CD4-positive, alpha-beta memory T cell (primary cell): ENCODE results near the gene IRF4. TPM values are rescaled to one million over a fixed set of nuclear protein-coding genes. Genes with fewer than 3 reads are reported as not detected.

Experiments used
- CTCF ChIA-PET: fragments of 350-600 bp; sonication (Branson Sonifier 250); formaldehyde crosslinking; loops from one replicate; lab custom pipeline; 2021; ENCODE audit warnings: inconsistent platforms; ENCODE audit not compliant: partially characterized antibody; lab: Charles Lee
- POLR2A ChIA-PET: fragments of 350-600 bp; sonication (Branson Sonifier 250); formaldehyde crosslinking; loops from one replicate; lab custom pipeline; 2021; ENCODE audit not compliant: partially characterized antibody; lab: Charles Lee
- DNase-seq, 5 donors: peaks; one replicate each; pipeline versions ENCODE4 v3.0.0 to v3.0.0-alpha.2; 2020 to 2022; ENCODE audit warnings: mixed read lengths in 1 of 5
- H3K27ac ChIP-seq: one replicate; pipeline ENCODE4 v1.7.0; 2013; ENCODE audit warnings: low read depth, low read length
- H3K27me3 ChIP-seq: 2 replicates; pipeline ENCODE4 v1.7.0; 2013; ENCODE audit warnings: mild to moderate bottlenecking, low read length, moderate library complexity; ENCODE audit not compliant: insufficient read depth
- H3K36me3 ChIP-seq: 2 replicates; pipeline ENCODE4 v1.7.0; 2013; ENCODE audit warnings: mild to moderate bottlenecking, low read length, moderate library complexity; ENCODE audit not compliant: insufficient read depth
- H3K4me1 ChIP-seq: 2 replicates; pipeline ENCODE4 v1.7.0; 2013; ENCODE audit warnings: mild to moderate bottlenecking, low read length, moderate library complexity; ENCODE audit not compliant: insufficient read depth
- H3K4me3 ChIP-seq, 2 donors: one replicate each; pipeline ENCODE4 v1.7.0; 2013; ENCODE audit warnings: low read length in 2 of 2, mild to moderate bottlenecking in 1 of 2
- H3K9me3 ChIP-seq, 2 donors: one replicate each; pipeline ENCODE4 v1.7.0; 2013; ENCODE audit warnings: low read length in 2 of 2, control low read depth in 1 of 2; ENCODE audit not compliant: control insufficient read depth in 1 of 2
- H3K27ac Mint-ChIP-seq, 7 donors: one replicate each; pipeline ENCODE4 v1.8.0; 2020 to 2021; ENCODE audit warnings: mixed read lengths in 7 of 7, mild to moderate bottlenecking in 6 of 7, inconsistent platforms in 3 of 7, moderate library complexity in 3 of 7
- H3K27me3 Mint-ChIP-seq, 2 donors: one replicate each; pipeline ENCODE4 v1.8.0; 2020 to 2021; ENCODE audit warnings: mixed read lengths in 2 of 2
- H3K36me3 Mint-ChIP-seq, 2 donors: one replicate each; pipeline ENCODE4 v1.8.0; 2020 to 2021; ENCODE audit warnings: mixed read lengths in 2 of 2, inconsistent platforms in 1 of 2, mild to moderate bottlenecking in 1 of 2
- H3K4me1 Mint-ChIP-seq, 4 donors: one replicate each; pipeline ENCODE4 v1.8.0; 2020 to 2021; ENCODE audit warnings: mixed read lengths in 4 of 4, mild to moderate bottlenecking in 1 of 4
- H3K4me3 Mint-ChIP-seq, 8 donors: one replicate each; pipeline ENCODE4 v1.8.0; 2020 to 2021; ENCODE audit warnings: mixed read lengths in 8 of 8, mild to moderate bottlenecking in 7 of 8, moderate library complexity in 6 of 8, inconsistent platforms in 3 of 8
- H3K9me3 Mint-ChIP-seq, 8 donors: one replicate each; pipeline ENCODE4 v1.8.0; 2020 to 2021; ENCODE audit warnings: mixed read lengths in 8 of 8, mild to moderate bottlenecking in 5 of 8, inconsistent platforms in 3 of 8, moderate library complexity in 1 of 8
- intact Hi-C: fragments of 100-400 bp; cut with micrococcal nuclease; formaldehyde crosslinking; loops from one replicate; pipeline ENCODE4 v1.15.1; 2023
- polyA plus RNA-seq, 2 donors: library from polyadenylated mRNA; unstranded; fragments of 300-500 nt; fragmentation: Illumina TruSeq; gene quantifications; one replicate each; pipeline ENCODE4 v1.2.3, GENCODE V29; 2021
- total RNA-seq, 2 experiments: library from RNA; stranded (reverse); gene quantifications; one replicate each; pipeline ENCODE4 v1.2.3, GENCODE V29; 2021

The IRF4 gene
- total and polyA plus RNA-seq, 4 experiments from 2014 or later = 2.7 to 8.6 (median 7.1) TPM

- Histone ChIP-seq H3K27me3 (no peaks in the 10 kb centered on the region), H3K4me1 (no peaks in the 10 kb centered on the region), H3K36me3 (no peaks in the 10 kb centered on the region), H3K27ac (no peak overlapping the region), H3K4me3 (no peak overlapping the region), H3K9me3 (no peaks in the 10 kb centered on the region)
- H3K36me3 Mint-ChIP-seq = peaks cover 30 to 36% of the 10 kb centered on the region in 2 donors
- no peak for DNase-seq
- intact Hi-C loops = no loop called here
- peaks cover 0 to 32% (median 19%) of the 10 kb centered on the region in 8 donors for H3K9me3 Mint-ChIP-seq
- H3K4me3 Mint-ChIP-seq = no peak overlapping the region
- H3K27ac Mint-ChIP-seq = peak overlapping the region in 1 of 7 donors; percentile 81
- ChIA-PET POLR2A (interaction anchor here (1.8 kb wide), 1 partner anchor 20 kb away, joined by 4 read pairs; no protein-coding TSS in a partner anchor), CTCF (interaction anchor here (0.8 to 1.8 kb wide), 2 partner anchors 220 to 223 kb away, joined by 3 to 6 read pairs; no protein-coding TSS in a partner anchor)
- no peaks in the 10 kb centered on the region for H3K27me3 Mint-ChIP-seq
- H3K4me1 Mint-ChIP-seq = peaks cover 0 to 4% (median 1%) of the 10 kb centered on the region in 4 donors
Observed at GRCh38 chr6:411402-412145, 20.0 kb downstream of the IRF4 start.

- no peak overlapping the region for H3K4me3 ChIP-seq
- H3K27ac Mint-ChIP-seq = no peak overlapping the region
- POLR2A ChIA-PET = interaction anchor here (1.1 to 1.8 kb wide), 2 partner anchors 14 to 20 kb away, joined by 3 to 4 read pairs; no protein-coding TSS in a partner anchor
Observed at GRCh38 chr6:412146-412886, 20.8 kb downstream of the IRF4 start.

GRCh38 chr6:414447-414846 is 22.9 kb downstream of the IRF4 start:
- H3K36me3 Mint-ChIP-seq = peaks cover 15 to 26% of the 10 kb centered on the region in 2 donors
- DNase-seq = no peak
- Histone ChIP-seq H3K36me3 (no peaks in the 10 kb centered on the region), H3K27me3 (no peaks in the 10 kb centered on the region), H3K9me3 (no peaks in the 10 kb centered on the region), H3K4me3 (no peak overlapping the region), H3K4me1 (no peaks in the 10 kb centered on the region), H3K27ac (no peak overlapping the region)
- H3K27me3 Mint-ChIP-seq = no peaks in the 10 kb centered on the region
- intact Hi-C loops = no loop called here
- H3K9me3 Mint-ChIP-seq = peaks cover 0 to 43% (median 23%) of the 10 kb centered on the region in 8 donors
- ChIA-PET CTCF (no interaction called here), POLR2A (no interaction called here)
- no peak overlapping the region for H3K27ac Mint-ChIP-seq
- no peaks in the 10 kb centered on the region for H3K4me1 Mint-ChIP-seq
- no peak overlapping the region for H3K4me3 Mint-ChIP-seq

More at GRCh38 chr6:412146-412886, 20.8 kb downstream of the IRF4 start:
- intact Hi-C loops = no loop called here
- Mint-ChIP-seq H3K9me3 (peaks cover 0 to 39% (median 23%) of the 10 kb centered on the region in 8 donors), H3K4me3 (no peak overlapping the region), H3K27me3 (no peaks in the 10 kb centered on the region), H3K36me3 (peaks cover 29 to 32% of the 10 kb centered on the region in 2 donors), H3K4me1 (peaks cover 0 to 4% (median 1%) of the 10 kb centered on the region in 4 donors)
- no peaks in the 10 kb centered on the region for H3K27me3 ChIP-seq
- H3K27ac ChIP-seq = no peak overlapping the region
- DNase-seq = no peak
- no peaks in the 10 kb centered on the region for H3K36me3 ChIP-seq
- H3K4me1 ChIP-seq = no peaks in the 10 kb centered on the region
- no peaks in the 10 kb centered on the region for H3K9me3 ChIP-seq
- CTCF ChIA-PET = no interaction called here

- H3K4me1 Mint-ChIP-seq = peaks cover 0 to 3% (median 0%) of the 10 kb centered on the region in 4 donors
- intact Hi-C loops = no loop called here
- no peak for DNase-seq
- Histone ChIP-seq H3K27me3 (no peaks in the 10 kb centered on the region), H3K9me3 (no peaks in the 10 kb centered on the region), H3K4me1 (no peaks in the 10 kb centered on the region), H3K27ac (no peak overlapping the region), H3K36me3 (no peaks in the 10 kb centered on the region), H3K4me3 (no peak overlapping the region)
- POLR2A ChIA-PET = no interaction called here
- H3K9me3 Mint-ChIP-seq = peaks cover 0 to 43% (median 24%) of the 10 kb centered on the region in 8 donors
- H3K4me3 Mint-ChIP-seq = no peak overlapping the region
- no peak overlapping the region for H3K27ac Mint-ChIP-seq
- no peaks in the 10 kb centered on the region for H3K27me3 Mint-ChIP-seq
- CTCF ChIA-PET = no interaction called here
- H3K36me3 Mint-ChIP-seq = peaks cover 15 to 23% of the 10 kb centered on the region in 2 donors
Observed at GRCh38 chr6:415087-415486, 23.5 kb downstream of the IRF4 start.

GRCh38 chr6:421211-421610 is 29.7 kb downstream of the IRF4 start:
- Mint-ChIP-seq H3K27ac (no peak overlapping the region), H3K4me3 (no peak overlapping the region), H3K36me3 (peaks cover 3 to 5% of the 10 kb centered on the region in 2 donors), H3K27me3 (peaks cover 0 to 1% of the 10 kb centered on the region in 2 donors), H3K9me3 (peaks cover 0 to 20% (median 9%) of the 10 kb centered on the region in 8 donors), H3K4me1 (peaks cover 0 to 3% (median 0%) of the 10 kb centered on the region in 4 donors)
- intact Hi-C loops = no loop called here
- POLR2A ChIA-PET = interaction anchor here (1.4 kb wide), 1 partner anchor 26 kb away, joined by 4 read pairs; no protein-coding TSS in a partner anchor
- H3K36me3 ChIP-seq = no peaks in the 10 kb centered on the region
- H3K27me3 ChIP-seq = no peaks in the 10 kb centered on the region
- H3K4me1 ChIP-seq = no peaks in the 10 kb centered on the region
- DNase-seq = no peak
- H3K27ac ChIP-seq = no peak overlapping the region
- H3K9me3 ChIP-seq = no peaks in the 10 kb centered on the region
- no peak overlapping the region for H3K4me3 ChIP-seq
- CTCF ChIA-PET = no interaction called here

GRCh38 chr6:422433-423054 is 31.0 kb downstream of the IRF4 start:
- Mint-ChIP-seq H3K27ac (no peak overlapping the region), H3K36me3 (no peaks in the 10 kb centered on the region), H3K27me3 (peaks cover 0 to 1% of the 10 kb centered on the region in 2 donors), H3K9me3 (peaks cover 0 to 8% (median under 1%) of the 10 kb centered on the region in 8 donors), H3K4me3 (no peak overlapping the region), H3K4me1 (peaks cover 0 to 3% (median 0%) of the 10 kb centered on the region in 4 donors)
- no peaks in the 10 kb centered on the region for H3K9me3 ChIP-seq
- no peak for DNase-seq
- POLR2A ChIA-PET = interaction anchor here (0.6 kb wide), 1 partner anchor 9 kb away, joined by 3 read pairs; no protein-coding TSS in a partner anchor
- no peaks in the 10 kb centered on the region for H3K27me3 ChIP-seq
- H3K4me1 ChIP-seq = no peaks in the 10 kb centered on the region
- no peak overlapping the region for H3K27ac ChIP-seq
- no peak overlapping the region for H3K4me3 ChIP-seq
- H3K36me3 ChIP-seq = no peaks in the 10 kb centered on the region
- intact Hi-C loops = no loop called here
- CTCF ChIA-PET = interaction anchor here (0.6 kb wide), 1 partner anchor 94 kb away, joined by 3 read pairs; no protein-coding TSS in a partner anchor
